Measurements from ENCODE around the gene CNTLN.
"Not testable (repeated sequence)": the region's sequence is repeated elsewhere in the genome, so short reads cannot be mapped to it uniquely, and the experiment has no call there.

- not testable (repeated sequence) for TF ChIP-seq CTCF (conservative IDR thresholded peaks at IDR 0.05 in 1 of 2, IDR thresholded peaks at IDR 0.05 in 1 of 2; ENCODE audit: extremely low read depth in 1 of 2, insufficient read depth in 1 of 2, low read depth in 1 of 2, low read length in 2 of 2); EZH2 (IDR thresholded peaks at IDR 0.05; ENCODE audit: borderline replicate concordance, low read length)
Measured at GRCh38 chr9:17268531-17269188, 133.8 kb downstream of the CNTLN start.
